GM12878 (cell line): Measurements from ENCODE around the gene ALG5. TPM values are rescaled to one million over a fixed set of nuclear protein-coding genes. Genes with fewer than 3 reads are reported as not detected.

Experiments
- ATAC-seq: fragments of 200-7000 bp; cut with Tn5 transposase; 3 replicates; pipeline ENCODE4 v1.9.1; 2020; ENCODE audit warnings: mild to moderate bottlenecking, moderate library complexity
- BruUV-seq: library from RNA; stranded (reverse); fragments of 400-500 nt; replicated peaks from 2 replicates; lab custom pipeline; 2021; lab: Mats Ljungman, UMichigan
- CTCF ChIA-PET: fragments of 300-600 bp; sonication (Branson Sonifier 250); formaldehyde crosslinking; extraction: SDS; loops from one replicate; lab custom pipeline; 2021; ENCODE audit warnings: inconsistent platforms; lab: Yijun Ruan, JAX
- POLR2A ChIA-PET: fragments of 350-600 bp; formaldehyde crosslinking; extraction: SDS; loops from one replicate; lab custom pipeline; 2021; ENCODE audit warnings: inconsistent platforms; lab: Charles Lee
- RAD21 ChIA-PET: fragments of 300-600 bp; sonication (Branson Sonifier 250); formaldehyde crosslinking; loops from one replicate; lab custom pipeline; 2023; ENCODE audit warnings: antibody characterized with exemption; ENCODE audit not compliant: unreplicated experiment; lab: Charles Lee
- SMC1A ChIA-PET: fragments of 300-600 bp; sonication (Branson Sonifier 250); formaldehyde crosslinking; loops from one replicate; lab custom pipeline; 2023; ENCODE audit not compliant: unreplicated experiment, uncharacterized antibody; lab: Charles Lee
- DNase-seq: peaks from one replicate; pipeline ENCODE4 v3.0.0-alpha.2; 2011; ENCODE audit warnings: low read depth, low spot score
- FAIRE-seq: peaks from 3 replicates; lab custom pipeline; 2011; peaks lifted over from hg19 to GRCh38; lab: Jason Lieb, UNC
- H2AFZ ChIP-seq: 2 replicates; pipeline ENCODE4 v1.6.0; 2011; ENCODE audit warnings: low read depth, low read length, control low read depth; ENCODE audit not compliant: control insufficient read depth
- H3K27ac ChIP-seq: 2 replicates; pipeline ENCODE4 v1.5.1; 2011; ENCODE audit warnings: control low read depth; ENCODE audit not compliant: control insufficient read depth, insufficient read depth
- H3K27me3 ChIP-seq, 2 experiments: replicated peaks in 1 of 2; 2 replicates each; pipeline versions ENCODE4 v1.6.0 to v1.6.1; 2011; ENCODE audit warnings: low read length in 1 of 2; ENCODE audit not compliant: control insufficient read depth in 2 of 2, insufficient read depth in 2 of 2
- H3K36me3 ChIP-seq, 2 experiments: 2 replicates each; pipeline ENCODE4 v1.5.1; 2011; ENCODE audit warnings: low read length in 1 of 2; ENCODE audit not compliant: control insufficient read depth in 2 of 2, insufficient read depth in 2 of 2
- H3K4me1 ChIP-seq: 2 replicates; pipeline ENCODE4 v1.6.1; 2011; ENCODE audit warnings: mild to moderate bottlenecking, low read length, moderate library complexity, mixed read lengths; ENCODE audit not compliant: control insufficient read depth, insufficient read depth
- H3K4me2 ChIP-seq: 2 replicates; pipeline ENCODE4 v1.6.0; 2011; ENCODE audit warnings: control low read depth; ENCODE audit not compliant: control insufficient read depth, insufficient read depth
- H3K4me3 ChIP-seq: fragments of 200-600 bp; sonication (generic); 2 replicates; pipeline ENCODE4 v1.5.1; 2016
- H3K79me2 ChIP-seq: 2 replicates; pipeline ENCODE4 v1.6.0; 2011; ENCODE audit warnings: low read length; ENCODE audit not compliant: control insufficient read depth, insufficient read depth
- H3K9ac ChIP-seq: 2 replicates; pipeline ENCODE4 v1.8.0; 2011; ENCODE audit warnings: low read length, control low read depth, mixed read lengths; ENCODE audit not compliant: control insufficient read depth, insufficient read depth
- H3K9me3 ChIP-seq: replicated peaks from 3 replicates; pipeline ENCODE4 v1.5.1; 2011; ENCODE audit warnings: mild to moderate bottlenecking, low read length; ENCODE audit not compliant: control insufficient read depth, insufficient read depth
- H4K20me1 ChIP-seq: 2 replicates; pipeline ENCODE4 v1.6.0; 2011; ENCODE audit not compliant: control insufficient read depth, insufficient read depth
- NR2C2 ChIP-seq: IDR thresholded peaks from 2 replicates; pipeline ENCODE4 v1.6.1; 2011; ENCODE audit warnings: borderline replicate concordance, low read depth; ENCODE audit not compliant: control insufficient read depth, insufficient read length
- PAX8 ChIP-seq: fragments of 450-650 bp; IDR thresholded peaks from 2 replicates; pipeline ENCODE4 v1.6.1; 2017; ENCODE audit warnings: mild to moderate bottlenecking, moderate library complexity
- POLR2AphosphoS5 ChIP-seq: IDR thresholded peaks from 2 replicates; pipeline ENCODE4 v1.6.1; 2011; ENCODE audit warnings: mild to moderate bottlenecking, low read length, inconsistent platforms
- TCF3 ChIP-seq: IDR thresholded peaks from 2 replicates; pipeline ENCODE4 v1.6.1; 2012; ENCODE audit warnings: low read depth, mild to moderate bottlenecking, low read length, borderline replicate concordance; ENCODE audit not compliant: insufficient read depth
- ZNF207 ChIP-seq: fragments of 450-650 bp; IDR thresholded peaks from 2 replicates; pipeline ENCODE4 v1.6.1; 2014; ENCODE audit warnings: antibody characterized with exemption, mild to moderate bottlenecking, borderline replicate concordance
- ZNF384 ChIP-seq: IDR thresholded peaks from 2 replicates; pipeline ENCODE4 v1.6.1; 2012; ENCODE audit warnings: low read depth, mild to moderate bottlenecking, low read length, improper control_type of control experiment, borderline replicate concordance
- WGBS: methylation state at CpG from one replicate; pipeline ENCODE4 v1.1.6; 2016; ENCODE audit warnings: low lambda C conversion rate; ENCODE audit not compliant: insufficient replicate concordance, insufficient coverage; ENCODE audit errors: missing lambda C conversion rate; 5-methylcytosine and 5-hydroxymethylcytosine counted together
- in situ Hi-C: fragments of 300-500 bp; cut with MboI; formaldehyde crosslinking; loops from 9 replicates; pipeline ENCODE4 v1.14.3; 2018; ENCODE audit warnings: mixed read lengths
- intact Hi-C: fragments of 100-400 bp; cut with micrococcal nuclease; formaldehyde crosslinking; loops from one replicate; pipeline ENCODE4 v1.14.2; 2022; ENCODE audit not compliant: unreplicated experiment
- polyA plus RNA-seq, 11 experiments: library from polyadenylated mRNA; depleted of rRNA in 4 of 11; unstranded in 6 of 11; stranded (reverse) in 5 of 11; fragments of >200 nt; fragmentation: Nextera tagmentation in 4 of 11; fragmentation: Illumina TruSeq in 1 of 11; extraction: Ambion mirVana in 4 of 11; extraction: Trizol in 1 of 11; gene quantifications; 1 replicate in 1 of 11; 2 replicates in 10 of 11; pipeline versions ENCODE4 v1.2.1 to v1.2.3, GENCODE V29; 2011 to 2016; ENCODE audit warnings: inconsistent platforms in 2 of 11, missing spikeins in 2 of 11, low read depth in 1 of 11
- total RNA-seq, 4 experiments: library from RNA; depleted of rRNA in 3 of 4; stranded (reverse); fragments of >200 nt in 3 of 4; fragmentation: Illumina TruSeq in 1 of 4; extraction: Trizol in 1 of 4; gene quantifications; 2 replicates each; pipeline versions ENCODE4 v1.2.1 to v1.2.3, GENCODE V29; 2013 to 2021
- TF ChIP-seq, protein P1 (sequence below), 3 experiments: IDR thresholded peaks in 2 of 3; conservative IDR thresholded peaks in 1 of 3; 2 replicates each; pipeline ENCODE4 v1.5.1; 2011; ENCODE audit warnings: low read depth in 3 of 3, low read length in 3 of 3, mild to moderate bottlenecking in 3 of 3, control low read depth in 2 of 3, moderate library complexity in 2 of 3, inconsistent platforms in 1 of 3, mixed read lengths in 1 of 3; ENCODE audit not compliant: control insufficient read depth in 2 of 3, insufficient read depth in 1 of 3; ENCODE audit errors: extremely low read depth in 1 of 3
- TF ChIP-seq, protein P2 (sequence below): IDR thresholded peaks from 2 replicates; pipeline ENCODE4 v1.6.1; 2012; ENCODE audit warnings: low read length, inconsistent platforms

ALG5 gene
- total and polyA plus RNA-seq, 10 of the 15 experiments (the other 5 are each of a cell fraction or from before 2014, with no cell fraction given): 23.9 to 82.2 (median 42.5) TPM

- TF ChIP-seq, protein P1, sequence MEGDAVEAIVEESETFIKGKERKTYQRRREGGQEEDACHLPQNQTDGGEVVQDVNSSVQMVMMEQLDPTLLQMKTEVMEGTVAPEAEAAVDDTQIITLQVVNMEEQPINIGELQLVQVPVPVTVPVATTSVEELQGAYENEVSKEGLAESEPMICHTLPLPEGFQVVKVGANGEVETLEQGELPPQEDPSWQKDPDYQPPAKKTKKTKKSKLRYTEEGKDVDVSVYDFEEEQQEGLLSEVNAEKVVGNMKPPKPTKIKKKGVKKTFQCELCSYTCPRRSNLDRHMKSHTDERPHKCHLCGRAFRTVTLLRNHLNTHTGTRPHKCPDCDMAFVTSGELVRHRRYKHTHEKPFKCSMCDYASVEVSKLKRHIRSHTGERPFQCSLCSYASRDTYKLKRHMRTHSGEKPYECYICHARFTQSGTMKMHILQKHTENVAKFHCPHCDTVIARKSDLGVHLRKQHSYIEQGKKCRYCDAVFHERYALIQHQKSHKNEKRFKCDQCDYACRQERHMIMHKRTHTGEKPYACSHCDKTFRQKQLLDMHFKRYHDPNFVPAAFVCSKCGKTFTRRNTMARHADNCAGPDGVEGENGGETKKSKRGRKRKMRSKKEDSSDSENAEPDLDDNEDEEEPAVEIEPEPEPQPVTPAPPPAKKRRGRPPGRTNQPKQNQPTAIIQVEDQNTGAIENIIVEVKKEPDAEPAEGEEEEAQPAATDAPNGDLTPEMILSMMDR (IDR thresholded peaks at IDR 0.05 in 2 of 3, conservative IDR thresholded peaks at IDR 0.05 in 1 of 3; ENCODE audit: control insufficient read depth in 2 of 3, extremely low read depth in 1 of 3, insufficient read depth in 1 of 3, low read depth in 3 of 3, low read length in 3 of 3): no peak
- TF ChIP-seq, protein P2, sequence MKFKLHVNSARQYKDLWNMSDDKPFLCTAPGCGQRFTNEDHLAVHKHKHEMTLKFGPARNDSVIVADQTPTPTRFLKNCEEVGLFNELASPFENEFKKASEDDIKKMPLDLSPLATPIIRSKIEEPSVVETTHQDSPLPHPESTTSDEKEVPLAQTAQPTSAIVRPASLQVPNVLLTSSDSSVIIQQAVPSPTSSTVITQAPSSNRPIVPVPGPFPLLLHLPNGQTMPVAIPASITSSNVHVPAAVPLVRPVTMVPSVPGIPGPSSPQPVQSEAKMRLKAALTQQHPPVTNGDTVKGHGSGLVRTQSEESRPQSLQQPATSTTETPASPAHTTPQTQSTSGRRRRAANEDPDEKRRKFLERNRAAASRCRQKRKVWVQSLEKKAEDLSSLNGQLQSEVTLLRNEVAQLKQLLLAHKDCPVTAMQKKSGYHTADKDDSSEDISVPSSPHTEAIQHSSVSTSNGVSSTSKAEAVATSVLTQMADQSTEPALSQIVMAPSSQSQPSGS: no peak
- TF ChIP-seq ZNF207 (no peak), ZNF384 (no peak), NR2C2 (no peak), TCF3 (no peak), POLR2AphosphoS5 (no peak)
Observed at GRCh38 chr13:36907266-36907665, 91.9 kb downstream of the ALG5 start (continued).

- no peak overlapping the region for H3K27ac ChIP-seq
- ChIA-PET RAD21 (no interaction called here), POLR2A (no interaction called here), SMC1A (no interaction called here), CTCF (no interaction called here)
- 46% methylated on average over 5 of the region's 5 CpGs for WGBS
- no peak for TF ChIP-seq PAX8
- no peak overlapping the region for H3K4me3 ChIP-seq
- no peak for DNase-seq
- H3K27me3 ChIP-seq: peaks cover 0 to 2% of the 10 kb centered on the region in 2 experiments; a peak in 2 of 4 replicates
- no peak overlapping the region for H3K9ac ChIP-seq
- ATAC-seq: no peak
- in situ Hi-C loops (no loop called here), intact Hi-C loops (no loop called here)
- no peaks in the 10 kb centered on the region for H3K4me1 ChIP-seq
- FAIRE-seq: no peak
- H3K9me3 ChIP-seq: no peaks in the 10 kb centered on the region; the same call in 2 of the 3 replicates
- H2AFZ ChIP-seq: no peak overlapping the region
- H3K4me2 ChIP-seq: no peak overlapping the region
- no peaks in the 10 kb centered on the region for H4K20me1 ChIP-seq
- H3K36me3 ChIP-seq: no peaks in the 10 kb centered on the region
- BruUV-seq: no TSS peak
- no peaks in the 10 kb centered on the region for H3K79me2 ChIP-seq
Observed at GRCh38 chr13:36905944-36906343, 93.2 kb downstream of the ALG5 start.
